MM.1S (cell line): Measurements from ENCODE around the gene VAV3.

Experiments used
- CTCF ChIP-seq: fragments of 300-600 bp; sonication (generic); IDR thresholded peaks from 2 replicates; pipeline ENCODE4 v1.5.1; 2016; ENCODE audit warnings: antibody characterized with exemption, low read length, mixed read lengths
- EZH2phosphoT487 ChIP-seq: fragments of 300-600 bp; sonication (generic); IDR thresholded peaks from 2 replicates; pipeline ENCODE4 v1.6.1; 2018; ENCODE audit warnings: antibody characterized with exemption, low read length

GRCh38 chr1:107574044-107574443 is 390.9 kb downstream of the VAV3 start:
- no peak for TF ChIP-seq CTCF
- no peak for TF ChIP-seq EZH2phosphoT487
